DND-41 (cell line): Measurements from ENCODE around the gene CBR1.

Source experiments
- EZH2 ChIP-seq: IDR thresholded peaks from 3 replicates; pipeline ENCODE4 v1.6.1; 2012; ENCODE audit warnings: borderline replicate concordance, low read depth, mild to moderate bottlenecking, moderate library complexity, low read length, inconsistent platforms; ENCODE audit not compliant: severe bottlenecking
- TF ChIP-seq, protein P1 (sequence below): IDR thresholded peaks from 2 replicates; pipeline ENCODE4 v1.5.1; 2012; ENCODE audit warnings: borderline replicate concordance, low read length, moderate library complexity, mild to moderate bottlenecking; ENCODE audit not compliant: poor library complexity, severe bottlenecking; ENCODE audit errors: extremely low read depth

DNA sequence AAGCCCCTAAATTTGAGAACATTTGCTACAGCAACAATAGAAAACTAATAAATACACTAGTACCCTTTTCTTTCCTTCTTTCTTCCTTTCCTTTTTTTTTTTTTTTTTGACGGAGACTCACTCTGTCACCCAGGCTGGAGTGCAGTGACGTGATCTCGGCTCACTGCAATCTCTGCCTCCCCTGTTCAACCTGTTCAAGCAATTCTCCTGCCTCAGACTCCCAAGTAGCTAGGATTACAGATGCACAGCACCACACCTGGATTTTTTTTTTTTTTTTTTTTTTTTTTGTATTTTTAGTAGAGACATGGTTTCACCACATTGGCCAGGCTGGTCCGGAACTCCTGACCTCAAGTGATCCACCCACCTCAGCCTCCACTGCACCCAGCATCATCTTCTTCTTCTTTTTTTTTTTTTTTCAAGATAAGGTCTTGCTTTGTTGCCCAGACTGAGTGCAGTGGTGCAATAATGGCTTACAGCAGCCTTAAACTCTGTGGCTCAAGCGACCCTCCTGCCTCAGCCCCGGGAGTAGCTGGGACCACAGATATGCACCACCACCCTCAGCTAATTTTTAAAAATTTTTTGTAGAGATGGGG is 45.4 kb downstream of the CBR1 start:
- no peak for TF ChIP-seq EZH2
- TF ChIP-seq, protein P1, sequence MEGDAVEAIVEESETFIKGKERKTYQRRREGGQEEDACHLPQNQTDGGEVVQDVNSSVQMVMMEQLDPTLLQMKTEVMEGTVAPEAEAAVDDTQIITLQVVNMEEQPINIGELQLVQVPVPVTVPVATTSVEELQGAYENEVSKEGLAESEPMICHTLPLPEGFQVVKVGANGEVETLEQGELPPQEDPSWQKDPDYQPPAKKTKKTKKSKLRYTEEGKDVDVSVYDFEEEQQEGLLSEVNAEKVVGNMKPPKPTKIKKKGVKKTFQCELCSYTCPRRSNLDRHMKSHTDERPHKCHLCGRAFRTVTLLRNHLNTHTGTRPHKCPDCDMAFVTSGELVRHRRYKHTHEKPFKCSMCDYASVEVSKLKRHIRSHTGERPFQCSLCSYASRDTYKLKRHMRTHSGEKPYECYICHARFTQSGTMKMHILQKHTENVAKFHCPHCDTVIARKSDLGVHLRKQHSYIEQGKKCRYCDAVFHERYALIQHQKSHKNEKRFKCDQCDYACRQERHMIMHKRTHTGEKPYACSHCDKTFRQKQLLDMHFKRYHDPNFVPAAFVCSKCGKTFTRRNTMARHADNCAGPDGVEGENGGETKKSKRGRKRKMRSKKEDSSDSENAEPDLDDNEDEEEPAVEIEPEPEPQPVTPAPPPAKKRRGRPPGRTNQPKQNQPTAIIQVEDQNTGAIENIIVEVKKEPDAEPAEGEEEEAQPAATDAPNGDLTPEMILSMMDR, result no peak
